ENCODE results near the gene SLC16A3.

DNA sequence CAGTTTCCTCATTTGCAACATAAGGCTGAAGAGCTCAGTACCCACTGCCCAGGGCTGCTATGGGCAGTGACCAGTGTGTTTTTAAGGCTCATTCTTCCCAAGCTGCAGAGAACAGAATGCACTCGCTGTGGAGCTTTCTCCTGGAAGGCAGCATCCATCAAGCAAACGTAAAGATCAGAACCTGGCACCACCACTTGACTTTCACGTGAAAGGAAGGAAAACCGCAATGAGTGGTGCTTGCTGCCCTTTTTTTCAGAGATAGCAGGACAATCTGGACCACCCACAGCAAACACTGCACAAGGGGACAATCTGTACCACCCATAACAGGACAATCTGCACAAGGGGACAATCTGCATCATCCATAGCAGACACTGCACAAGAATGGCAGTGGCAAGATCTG lies 33.5 kb downstream of the SLC16A3 start:
- TF ChIP-seq, protein P1, sequence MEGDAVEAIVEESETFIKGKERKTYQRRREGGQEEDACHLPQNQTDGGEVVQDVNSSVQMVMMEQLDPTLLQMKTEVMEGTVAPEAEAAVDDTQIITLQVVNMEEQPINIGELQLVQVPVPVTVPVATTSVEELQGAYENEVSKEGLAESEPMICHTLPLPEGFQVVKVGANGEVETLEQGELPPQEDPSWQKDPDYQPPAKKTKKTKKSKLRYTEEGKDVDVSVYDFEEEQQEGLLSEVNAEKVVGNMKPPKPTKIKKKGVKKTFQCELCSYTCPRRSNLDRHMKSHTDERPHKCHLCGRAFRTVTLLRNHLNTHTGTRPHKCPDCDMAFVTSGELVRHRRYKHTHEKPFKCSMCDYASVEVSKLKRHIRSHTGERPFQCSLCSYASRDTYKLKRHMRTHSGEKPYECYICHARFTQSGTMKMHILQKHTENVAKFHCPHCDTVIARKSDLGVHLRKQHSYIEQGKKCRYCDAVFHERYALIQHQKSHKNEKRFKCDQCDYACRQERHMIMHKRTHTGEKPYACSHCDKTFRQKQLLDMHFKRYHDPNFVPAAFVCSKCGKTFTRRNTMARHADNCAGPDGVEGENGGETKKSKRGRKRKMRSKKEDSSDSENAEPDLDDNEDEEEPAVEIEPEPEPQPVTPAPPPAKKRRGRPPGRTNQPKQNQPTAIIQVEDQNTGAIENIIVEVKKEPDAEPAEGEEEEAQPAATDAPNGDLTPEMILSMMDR (IDR thresholded peaks at IDR 0.05), result no peak
- no peak for TF ChIP-seq POLR2A (IDR thresholded peaks at IDR 0.05)
